GM19351 (cell line): ENCODE data around the gene SCGN.

Experiments used
- ATAC-seq: cut with Tn5 transposase; IDR thresholded peaks from one replicate; pipeline ENCODE4 v1.9.1; 2021; ENCODE audit warnings: mild to moderate bottlenecking, moderate library complexity; ENCODE audit not compliant: unreplicated experiment

SCGN gene, protein sequence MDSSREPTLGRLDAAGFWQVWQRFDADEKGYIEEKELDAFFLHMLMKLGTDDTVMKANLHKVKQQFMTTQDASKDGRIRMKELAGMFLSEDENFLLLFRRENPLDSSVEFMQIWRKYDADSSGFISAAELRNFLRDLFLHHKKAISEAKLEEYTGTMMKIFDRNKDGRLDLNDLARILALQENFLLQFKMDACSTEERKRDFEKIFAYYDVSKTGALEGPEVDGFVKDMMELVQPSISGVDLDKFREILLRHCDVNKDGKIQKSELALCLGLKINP

DNA sequence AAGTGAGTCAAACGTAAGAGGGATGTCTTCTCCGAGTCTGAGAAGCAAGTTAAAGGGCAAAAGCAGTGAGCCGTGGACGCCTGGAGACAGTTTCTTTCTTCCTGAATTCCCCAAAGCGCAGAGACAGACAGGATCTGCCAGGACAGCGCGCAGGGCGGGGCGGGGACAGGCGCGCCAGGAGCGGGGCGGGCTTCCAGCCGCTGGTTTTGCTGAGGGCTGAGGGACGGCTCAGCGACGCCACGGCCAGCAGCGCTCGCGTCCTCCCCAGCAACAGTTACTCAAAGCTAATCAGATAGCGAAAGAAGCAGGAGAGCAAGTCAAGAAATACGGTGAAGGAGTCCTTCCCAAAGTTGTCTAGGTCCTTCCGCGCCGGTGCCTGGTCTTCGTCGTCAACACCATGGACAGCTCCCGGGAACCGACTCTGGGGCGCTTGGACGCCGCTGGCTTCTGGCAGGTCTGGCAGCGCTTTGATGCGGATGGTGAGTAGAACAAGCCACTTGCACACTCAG lies at the start of gene SCGN:
TSS of gene SCGN (plus strand) at position 209 of the 509 bp plus-strand sequence. CDS start at position 398, 189 bp downstream.
- no peak for ATAC-seq

DNA sequence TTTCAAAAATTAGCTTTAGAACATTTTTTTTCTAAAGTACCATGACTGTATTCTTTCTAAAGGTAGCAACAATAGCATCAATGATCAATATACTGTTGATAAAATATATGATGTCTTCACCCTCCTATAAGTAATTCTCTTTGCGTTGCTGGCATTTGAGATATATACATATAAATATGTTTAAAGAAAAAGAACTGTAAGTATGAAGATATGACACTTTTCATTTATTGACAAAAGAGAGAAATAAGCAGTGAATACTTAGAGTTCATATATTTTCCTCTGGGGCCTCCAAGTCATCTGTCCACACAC lies 49.4 kb upstream of the SCGN start:
- ATAC-seq: no peak

DNA sequence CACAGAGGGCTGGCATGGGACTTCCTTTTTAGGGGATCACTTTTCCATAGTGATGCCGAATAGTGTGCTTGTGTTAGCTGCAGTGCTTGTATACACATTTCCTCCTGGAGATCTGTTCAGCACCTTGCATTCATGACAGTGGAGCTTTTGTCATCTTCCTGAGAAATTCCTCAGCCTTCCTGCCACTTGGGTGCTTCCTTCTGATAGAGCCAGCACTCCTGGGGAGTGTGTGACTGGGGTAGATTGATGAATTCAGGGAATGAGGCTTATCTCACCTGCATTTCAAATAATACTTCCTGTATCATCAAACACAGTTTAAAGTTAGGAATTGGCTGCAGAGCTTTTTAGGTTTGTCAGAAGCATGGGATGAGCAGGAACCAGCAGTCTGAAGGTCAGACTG lies 48.8 kb upstream of the SCGN start:
- no peak for ATAC-seq

DNA sequence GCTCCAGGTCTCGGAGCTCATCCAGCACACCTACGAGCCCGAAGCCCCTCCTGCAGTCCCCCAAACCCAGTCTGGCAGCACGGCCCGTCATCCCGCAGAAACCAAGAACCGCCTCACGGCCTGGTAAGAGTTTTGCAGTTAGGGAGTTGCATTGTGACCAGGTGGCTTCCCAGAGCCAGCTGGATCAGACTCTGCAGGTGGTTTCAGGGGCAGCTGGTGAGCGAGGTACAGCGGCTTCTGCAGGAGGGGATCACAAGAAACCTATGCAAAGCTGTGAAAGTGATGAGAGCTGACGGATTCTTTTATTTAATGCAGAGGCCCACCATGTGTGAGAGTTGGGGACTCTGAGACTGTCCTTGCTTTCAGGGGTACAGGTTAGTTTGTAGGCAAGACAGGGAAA lies 45.9 kb upstream of the SCGN start:
- ATAC-seq: no peak

DNA sequence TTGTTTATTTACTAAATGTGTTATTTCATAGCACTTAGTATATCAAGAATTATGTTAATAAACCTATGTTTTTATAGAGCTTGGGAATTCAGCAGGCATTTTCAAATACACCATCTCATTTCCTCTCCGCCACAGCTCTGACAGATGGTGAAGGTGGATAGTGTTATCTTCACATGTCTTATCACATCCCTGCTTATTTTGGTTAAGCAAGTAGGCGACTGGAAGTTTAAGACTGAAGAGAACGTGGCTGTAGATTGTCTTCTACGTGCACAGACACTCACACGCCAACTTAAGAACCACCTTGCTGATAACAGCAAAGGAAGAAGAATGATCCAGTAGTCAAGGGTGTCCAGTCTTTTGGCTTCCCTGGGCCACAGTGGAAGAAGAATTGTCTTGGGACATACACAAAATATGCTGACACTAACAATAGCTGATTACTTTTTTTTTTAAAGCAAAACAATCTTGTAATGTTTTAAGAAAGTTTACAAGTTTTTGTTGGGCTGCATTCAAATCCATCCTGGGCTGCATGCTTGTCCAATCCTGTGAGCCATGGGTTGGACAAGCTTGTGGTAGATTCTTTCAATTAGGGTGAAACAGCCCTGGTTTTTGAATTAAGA lies 43.3 kb upstream of the SCGN start:
- no peak for ATAC-seq

DNA sequence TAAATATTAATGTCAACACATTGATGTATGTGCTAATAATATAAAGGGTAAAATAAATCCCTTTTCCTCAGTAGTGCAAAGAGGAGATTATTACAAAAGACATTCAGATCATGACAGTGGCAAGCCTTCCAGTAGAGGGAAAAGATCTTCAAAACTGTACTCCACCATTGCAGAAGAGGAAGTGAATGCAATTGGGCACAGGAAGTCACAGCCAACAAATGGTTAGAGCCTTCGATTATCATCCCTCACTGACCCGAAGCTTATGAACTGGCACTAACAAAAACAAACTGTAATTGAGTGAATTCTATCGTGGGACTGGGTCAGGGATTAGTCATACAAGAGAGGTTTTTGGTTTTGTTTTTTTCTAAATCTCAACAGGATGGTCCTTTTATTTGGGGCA lies 39.3 kb upstream of the SCGN start:
- ATAC-seq: no peak

DNA sequence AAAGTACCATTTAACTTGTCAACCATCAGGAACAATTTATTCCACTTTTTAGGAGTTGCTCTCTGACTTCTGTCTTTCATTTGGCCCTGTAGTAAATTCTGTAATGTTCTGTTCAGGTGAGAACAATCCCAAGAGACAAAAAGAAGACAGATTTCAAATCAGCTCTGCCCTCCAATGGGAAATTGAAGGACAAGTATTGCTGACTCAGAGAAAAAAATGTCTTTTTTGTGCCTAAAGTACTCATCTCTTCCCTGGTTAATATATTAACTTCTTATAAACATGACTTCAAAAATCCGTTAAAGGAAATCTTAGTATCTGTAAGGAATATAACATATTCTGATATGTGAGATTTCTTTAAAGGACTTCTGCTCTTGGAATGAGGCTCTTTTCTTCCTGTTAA lies 38.6 kb upstream of the SCGN start:
- no peak for ATAC-seq

DNA sequence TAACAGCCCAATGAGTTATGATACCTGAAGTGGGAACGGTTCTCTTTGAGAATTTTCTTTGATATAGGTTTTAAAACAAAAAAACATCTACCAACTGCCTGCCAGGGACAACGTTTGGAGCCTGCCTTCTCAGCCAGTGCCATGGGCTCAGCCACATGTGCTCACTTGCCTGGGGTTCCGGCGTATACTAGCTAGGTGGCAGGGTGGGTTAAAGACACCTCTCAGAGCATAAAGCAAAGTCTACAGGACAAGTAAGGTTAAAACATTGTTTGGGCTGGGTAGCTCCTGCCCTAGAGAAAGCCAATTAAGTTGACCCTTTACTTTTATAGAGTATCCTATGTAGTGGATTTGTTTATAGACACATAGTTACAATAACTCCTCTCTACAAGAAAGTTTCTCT lies 38.0 kb upstream of the SCGN start:
- no peak for ATAC-seq

DNA sequence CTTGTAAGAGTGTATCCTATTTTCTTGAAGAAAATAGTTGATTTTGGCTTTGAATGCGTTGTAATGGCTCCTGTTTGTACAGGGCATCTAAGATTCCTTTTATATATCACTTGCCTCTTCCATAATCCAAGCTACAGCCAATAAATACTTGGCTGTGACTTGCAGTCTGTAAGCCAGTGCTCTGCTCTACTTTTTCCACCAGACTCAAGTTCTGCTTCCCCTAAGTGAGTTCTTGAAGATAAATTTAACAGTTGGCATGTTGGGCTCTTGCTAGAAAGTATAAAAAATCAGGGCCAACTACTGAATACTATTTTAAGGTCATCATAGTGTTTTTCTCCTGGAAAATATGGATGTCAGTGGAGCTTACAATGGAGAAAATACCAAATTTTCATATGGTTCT lies 36.5 kb upstream of the SCGN start:
- ATAC-seq: no peak

DNA sequence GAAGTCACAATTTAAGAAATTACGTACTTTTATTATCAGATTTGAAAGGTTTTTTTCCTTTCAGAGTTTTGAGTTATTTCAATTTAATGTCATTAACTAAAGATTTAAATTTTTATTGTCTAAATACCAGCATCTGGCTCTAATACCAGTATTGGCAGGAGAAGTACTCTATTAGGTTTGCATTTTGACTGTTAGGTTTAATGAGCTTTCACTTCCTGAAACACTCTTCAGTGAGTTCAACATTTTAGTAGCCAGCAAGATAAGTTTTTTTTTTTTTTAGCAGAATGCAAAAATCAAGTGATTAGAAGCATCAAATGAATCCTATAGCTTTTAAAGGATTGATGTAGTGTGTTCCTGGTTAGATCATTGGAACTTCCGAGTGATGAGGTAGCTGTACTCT lies 34.0 kb upstream of the SCGN start:
- ATAC-seq: no peak

DNA sequence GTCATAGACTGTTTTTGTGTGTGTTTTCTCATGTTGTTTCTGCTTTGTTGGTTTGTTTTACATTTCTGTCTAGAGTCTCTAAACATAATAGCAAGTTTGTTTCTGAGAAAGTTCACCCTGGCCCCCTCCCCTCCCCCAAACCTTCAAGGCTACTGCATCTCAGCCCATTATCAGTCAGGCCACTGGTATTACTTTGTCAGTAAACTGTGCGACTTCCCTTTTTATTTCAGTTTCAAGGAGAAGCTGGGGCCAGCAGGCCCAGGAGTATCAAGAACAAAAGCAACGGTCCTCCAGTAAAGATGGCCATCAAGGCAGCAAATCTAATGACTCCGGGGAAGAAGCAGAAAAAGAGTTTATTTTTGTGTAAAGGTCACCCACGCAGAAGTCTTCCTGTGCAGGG lies 32.8 kb upstream of the SCGN start:
- no peak for ATAC-seq

DNA sequence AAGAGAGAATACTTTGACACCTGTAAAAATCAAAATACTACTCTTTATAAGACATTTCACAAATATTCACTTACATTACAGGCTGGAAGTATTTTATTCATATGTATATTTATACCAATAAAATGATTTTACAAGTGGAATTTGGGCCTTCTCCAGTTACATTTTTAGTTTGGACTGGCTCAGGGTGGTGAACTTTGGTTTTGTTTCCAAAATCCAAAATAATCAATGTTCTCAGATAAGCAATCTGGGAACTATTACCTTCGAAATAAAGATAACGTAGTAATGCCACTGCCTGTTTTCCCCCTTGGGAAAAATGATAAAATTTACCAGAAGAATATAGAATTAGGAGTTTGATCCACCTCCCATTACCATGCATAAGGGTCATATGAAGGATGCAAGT lies 31.6 kb upstream of the SCGN start:
- ATAC-seq: no peak

DNA sequence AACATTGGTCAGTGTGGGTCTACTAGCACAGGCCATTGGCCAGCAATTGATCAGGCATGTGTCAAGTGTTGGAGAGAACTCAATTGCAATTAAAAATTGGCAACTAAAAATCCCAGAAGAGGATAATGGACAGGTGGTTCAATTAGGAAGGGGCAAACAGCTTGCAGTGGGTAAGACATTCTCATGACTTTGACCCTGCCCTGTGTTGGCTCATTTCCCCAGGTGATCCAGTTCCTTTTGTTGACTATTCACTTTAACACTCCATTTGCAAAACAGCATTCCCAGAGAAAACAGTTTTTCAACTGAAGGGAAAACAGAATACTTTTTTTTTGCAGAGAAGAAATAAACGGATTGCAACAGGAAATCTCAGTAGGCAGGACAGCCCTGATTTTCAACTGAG lies 28.9 kb upstream of the SCGN start:
- ATAC-seq: no peak

DNA sequence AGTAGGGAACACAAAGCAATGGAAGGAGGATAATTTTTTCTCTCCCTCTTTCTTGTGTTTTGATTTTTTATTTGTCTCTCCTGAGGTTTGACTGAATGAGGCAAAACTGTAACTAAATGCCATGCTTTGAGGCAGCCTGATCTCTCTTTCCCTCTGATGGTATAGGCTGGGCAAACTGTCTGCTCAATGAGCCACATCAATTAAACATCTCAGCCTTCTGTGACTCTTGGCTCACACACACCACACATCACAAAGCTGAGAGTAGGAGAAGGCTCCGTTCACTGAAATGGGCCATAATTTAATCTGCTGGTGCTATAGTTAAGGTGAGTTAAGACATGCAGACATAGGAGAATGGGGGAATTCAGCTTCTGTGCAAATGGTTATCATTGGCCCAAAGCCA lies 28.1 kb upstream of the SCGN start:
- no peak for ATAC-seq

DNA sequence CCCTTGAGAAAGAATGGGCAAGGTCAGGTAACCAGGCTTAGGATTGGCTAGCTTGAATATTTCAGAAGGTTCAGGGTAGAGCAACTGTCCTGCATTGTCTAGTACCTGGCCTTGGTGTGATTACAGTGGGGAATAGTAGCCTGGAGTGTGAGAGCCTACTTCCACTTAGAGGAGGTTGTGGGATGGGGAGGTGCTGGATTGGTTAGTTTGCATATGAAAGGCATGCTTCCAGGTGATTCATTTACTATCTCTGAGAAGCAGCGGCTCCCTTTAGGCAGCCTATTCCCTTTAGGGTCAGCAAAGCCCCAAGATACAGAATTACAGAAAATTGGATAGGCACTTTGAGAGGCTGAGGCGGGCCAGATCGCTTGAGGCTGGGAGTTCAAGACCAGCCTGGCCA lies 25.0 kb upstream of the SCGN start:
- no peak for ATAC-seq

DNA sequence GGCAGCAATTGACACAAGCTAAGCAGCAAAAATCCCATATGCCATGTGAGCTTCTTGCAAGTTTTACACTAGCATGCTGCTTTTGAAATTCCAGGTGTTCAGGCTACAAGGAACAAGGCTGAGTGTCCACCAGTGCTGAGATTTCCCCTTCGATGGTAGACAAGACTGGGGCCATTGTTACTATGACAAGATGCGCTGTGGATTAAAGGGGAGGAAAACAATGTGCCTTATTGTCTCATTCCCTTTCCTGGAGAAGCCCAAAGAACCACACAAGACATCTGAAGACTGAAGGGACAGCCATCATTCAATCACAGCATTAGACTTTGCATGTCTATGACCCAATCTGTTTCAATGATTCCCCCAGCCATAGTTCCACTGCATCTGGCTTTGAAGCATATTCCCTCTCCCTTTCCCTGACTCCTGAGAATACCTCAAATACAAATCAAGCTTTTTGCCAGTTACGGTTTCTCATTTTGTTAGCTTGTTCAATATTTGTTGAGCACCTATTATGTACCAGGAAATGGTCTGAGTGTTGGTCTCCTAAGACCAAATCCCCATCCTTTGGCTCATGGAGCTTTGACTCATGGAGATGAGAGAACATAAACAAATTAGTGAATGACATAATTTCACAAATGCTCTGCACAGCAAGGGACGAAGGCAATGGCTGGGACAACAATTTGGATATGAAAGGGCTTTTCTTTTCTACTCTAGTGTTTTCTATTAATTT lies 23.4 kb upstream of the SCGN start:
- no peak for ATAC-seq

DNA sequence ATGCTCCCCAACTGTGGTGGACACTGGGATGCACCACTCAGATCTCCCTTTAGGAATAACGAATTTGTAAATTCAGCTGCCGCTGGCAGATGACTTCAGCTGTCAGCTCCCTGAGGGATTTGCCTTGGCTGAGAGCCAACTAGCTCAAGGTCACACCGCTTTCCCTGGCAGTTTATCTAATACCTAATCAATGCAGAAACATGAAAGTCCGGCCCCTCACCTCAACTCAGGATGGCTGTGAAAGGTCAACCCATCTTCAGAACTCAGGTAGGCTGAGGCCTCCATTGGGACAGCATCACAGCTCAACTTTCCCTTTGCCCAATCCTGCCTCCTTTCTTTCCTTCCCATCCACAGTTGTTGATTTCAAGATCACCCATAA lies 22.8 kb upstream of the SCGN start:
- no peak for ATAC-seq

DNA sequence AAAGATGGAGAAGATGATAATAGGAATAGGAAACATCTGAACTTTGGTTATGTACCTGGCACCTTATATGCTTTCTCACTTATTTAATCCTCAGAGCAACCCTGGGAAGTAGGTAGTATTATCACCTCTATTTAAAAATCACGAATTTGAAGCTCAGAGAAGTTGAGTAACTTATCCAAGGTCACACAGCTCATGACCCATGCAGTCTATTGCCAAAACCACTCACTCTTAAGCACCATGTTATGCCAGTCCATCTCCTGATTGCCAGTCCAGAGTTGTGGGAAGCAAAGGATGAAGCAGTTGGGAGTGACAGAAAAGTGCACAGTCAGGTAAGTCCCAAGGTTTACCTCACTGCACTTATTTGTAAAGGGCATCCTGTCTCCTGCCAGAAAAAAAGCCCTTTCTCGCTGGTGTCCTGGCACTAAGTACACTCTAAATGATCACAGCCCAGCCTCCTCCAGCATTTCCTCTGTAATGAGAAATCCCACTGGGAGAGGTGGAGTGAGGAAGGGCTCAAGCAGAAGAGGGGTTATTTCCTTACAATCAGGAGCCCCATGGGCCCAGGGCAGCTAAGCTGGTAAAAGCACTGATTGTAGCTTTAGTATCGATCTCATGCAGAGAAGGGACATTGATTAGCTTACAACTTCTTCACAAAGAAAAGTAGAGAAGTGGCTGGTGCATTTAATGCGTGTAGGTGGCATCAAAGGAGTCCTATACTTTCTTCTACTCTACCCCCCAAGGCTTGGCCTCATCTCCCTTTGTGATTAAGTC lies 21.3 kb upstream of the SCGN start:
- ATAC-seq: no peak

DNA sequence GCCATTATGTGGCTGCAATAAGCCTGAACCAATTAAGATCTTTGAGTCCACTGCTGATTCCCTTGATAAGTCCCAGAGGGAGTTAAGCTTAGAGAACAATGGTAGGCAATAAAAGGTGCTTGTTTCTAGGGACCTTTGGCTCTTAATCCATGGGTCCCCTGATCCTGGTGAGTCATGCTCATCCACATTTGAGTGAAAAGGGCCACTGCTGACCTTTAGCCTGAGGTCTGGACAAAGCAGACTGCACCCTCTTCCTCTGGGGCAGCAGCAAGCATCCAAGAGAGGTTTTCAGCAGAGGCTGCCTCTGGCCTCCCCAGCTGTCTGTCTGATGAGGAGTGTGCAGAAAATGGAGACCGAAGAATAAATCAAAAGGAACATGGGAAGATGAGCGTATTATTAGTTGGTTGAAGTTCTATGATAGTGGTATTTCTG lies 16.1 kb upstream of the SCGN start:
- ATAC-seq: no peak

DNA sequence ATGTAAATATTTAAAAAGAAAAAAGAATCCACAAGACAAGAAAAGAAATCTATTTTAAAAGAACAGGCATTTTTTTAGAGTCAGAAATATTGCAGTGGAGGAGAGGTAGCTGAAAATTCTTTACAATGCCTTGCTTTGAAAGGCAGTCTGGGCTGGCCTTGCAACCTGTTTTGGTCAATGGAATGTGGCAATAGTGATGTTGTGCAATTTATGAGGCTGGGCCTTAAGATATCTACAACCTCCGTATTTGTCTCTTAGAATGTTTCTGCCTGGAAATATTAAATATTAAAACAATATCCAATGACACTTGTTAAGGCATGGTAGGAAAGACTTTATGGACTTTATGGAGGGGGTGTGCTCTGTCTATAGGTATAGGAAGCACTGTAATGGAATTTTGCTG lies 14.8 kb upstream of the SCGN start:
- ATAC-seq: no peak

DNA sequence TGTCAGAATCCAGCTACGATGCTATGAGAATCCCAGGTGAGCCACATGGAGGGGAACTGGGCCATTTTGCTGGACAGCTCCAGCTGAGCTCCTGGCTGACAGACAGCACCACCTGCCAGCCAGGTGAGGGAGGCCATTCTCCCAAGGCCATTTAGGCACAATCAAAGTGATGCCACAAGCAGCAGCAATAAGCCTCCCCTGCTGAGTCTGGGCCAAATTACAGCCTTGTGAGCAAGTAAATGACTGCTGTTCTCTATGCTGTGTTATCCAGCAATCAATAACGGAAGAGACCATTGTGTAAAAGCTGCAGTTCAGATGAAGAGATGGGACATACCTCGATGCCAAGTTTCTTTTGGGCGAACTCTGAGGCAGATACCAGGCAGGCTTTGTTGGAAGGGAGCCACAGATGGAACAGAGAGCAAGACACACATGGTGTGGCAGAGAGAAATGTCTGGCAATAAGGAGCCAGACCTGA lies 14.0 kb upstream of the SCGN start:
- ATAC-seq: no peak
